CD4-positive, alpha-beta T cell treated with Interleukin-17A for 1 hour (primary cell): ENCODE measurements around the gene TRABD2B.

Source experiments
- DNase-seq: peaks from one replicate; pipeline ENCODE4 v3.0.0-alpha.2; 2020

The TRABD2B gene

DNA sequence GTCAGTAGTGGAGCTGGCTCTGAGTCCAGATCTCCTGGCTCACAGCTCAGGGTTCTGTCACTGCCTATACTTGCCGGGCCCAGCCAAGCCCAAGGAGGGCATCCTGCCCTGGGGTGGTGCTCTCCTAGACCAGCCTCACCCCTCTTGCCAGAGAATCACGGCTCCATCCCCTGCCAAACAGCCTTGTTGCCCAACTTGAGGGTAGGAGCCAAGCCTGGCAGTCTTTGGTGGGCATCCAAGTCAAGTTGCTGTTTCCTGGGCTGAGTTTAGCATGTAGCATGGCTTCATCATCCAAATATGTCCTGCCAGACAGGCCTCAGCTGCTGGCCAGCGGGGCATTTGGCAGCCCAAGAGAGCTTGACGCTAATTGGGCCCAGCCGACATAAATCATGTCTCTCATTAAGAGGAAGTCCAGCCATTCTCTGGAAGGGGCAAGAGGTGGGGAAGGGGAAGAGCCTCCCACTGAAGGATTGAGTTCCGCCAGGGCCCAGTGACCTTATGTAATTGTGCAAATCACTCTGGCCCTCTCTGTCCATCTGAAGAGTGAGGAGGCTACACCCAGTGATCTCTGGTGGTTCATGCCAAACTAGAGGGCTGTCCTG is 22.6 kb upstream of the TRABD2B start:
- no peak for DNase-seq

- DNase-seq: no peak
These were observed 21.6 kb upstream of the TRABD2B start for GRCh38 chr1:48018799-48019198.

- no peak for DNase-seq
These were observed 20.5 kb upstream of the TRABD2B start for GRCh38 chr1:48017716-48018115.

- DNase-seq: no peak
These were observed 19.3 kb upstream of the TRABD2B start for GRCh38 chr1:48016515-48016914.

GRCh38 chr1:48013270-48013669 is 16.1 kb upstream of the TRABD2B start:
- no peak for DNase-seq

GRCh38 chr1:48007047-48007446 is 9.9 kb upstream of the TRABD2B start:
- no peak for DNase-seq

GRCh38 chr1:48006264-48006663 is 9.1 kb upstream of the TRABD2B start:
- DNase-seq: no peak

- DNase-seq: no peak
These were observed 8.3 kb upstream of the TRABD2B start for GRCh38 chr1:48005253-48006117.

DNA sequence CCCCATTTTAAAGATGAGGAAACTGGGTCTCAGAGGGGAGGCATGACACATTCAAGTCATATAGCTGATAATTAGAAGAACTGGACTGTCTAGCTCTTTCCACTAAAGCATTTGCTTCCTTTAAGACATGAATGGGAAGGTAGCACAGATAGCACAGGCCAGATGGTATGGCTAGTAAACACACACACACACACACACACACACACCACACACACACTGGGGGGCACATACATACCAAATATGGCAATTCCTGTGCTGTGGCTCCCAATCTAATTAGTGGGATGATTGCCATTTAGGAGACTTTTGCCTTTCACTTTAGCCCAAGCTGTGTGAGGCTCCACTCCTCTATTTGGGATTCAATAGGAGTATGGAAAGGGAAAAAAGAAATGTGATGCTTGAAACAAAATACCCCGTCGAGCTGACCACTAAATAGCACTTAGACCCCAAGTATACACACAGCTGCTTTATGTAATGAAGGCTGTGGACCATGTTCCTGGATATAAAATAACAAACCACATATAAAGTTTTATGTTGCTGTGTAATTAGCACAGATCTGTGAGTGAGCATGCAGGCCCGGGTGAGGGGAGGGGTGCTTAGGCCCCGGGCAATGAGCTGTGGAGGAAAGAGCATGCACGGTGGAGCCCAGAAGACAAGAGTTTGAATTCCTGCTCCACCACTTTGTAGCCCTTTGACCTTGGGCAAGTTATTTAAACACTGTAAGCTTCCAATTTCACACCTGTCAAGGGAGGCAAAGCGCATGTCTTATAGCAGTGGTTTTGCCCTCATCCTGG is 6.8 kb upstream of the TRABD2B start:
- no peak for DNase-seq

GRCh38 chr1:48002142-48002541 is 5.0 kb upstream of the TRABD2B start:
- no peak for DNase-seq

- no peak for DNase-seq
These were observed 4.5 kb upstream of the TRABD2B start for GRCh38 chr1:48001696-48002095.

DNA sequence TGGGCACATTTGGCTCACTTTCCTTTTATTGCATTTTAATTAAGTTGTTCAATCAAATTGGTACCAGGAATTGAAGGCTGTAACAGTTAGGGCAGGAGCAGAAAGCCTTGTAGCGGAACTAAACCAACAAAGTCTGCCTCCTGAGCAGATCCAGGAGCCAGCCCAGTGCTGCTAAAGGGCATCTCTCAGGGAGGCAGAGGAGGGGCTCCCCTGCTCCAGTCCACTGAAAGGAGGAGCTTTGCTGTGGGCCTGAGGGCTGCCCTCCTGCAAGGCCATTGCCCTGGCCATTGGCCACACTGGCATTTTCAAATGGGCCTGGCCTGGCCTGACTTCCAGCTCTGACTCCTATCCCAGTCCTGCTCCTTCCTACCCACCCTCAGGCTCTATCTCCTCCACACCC is 3.7 kb upstream of the TRABD2B start:
- no peak for DNase-seq

GRCh38 chr1:47999097-47999496 is 1.9 kb upstream of the TRABD2B start:
- no peak for DNase-seq

DNA sequence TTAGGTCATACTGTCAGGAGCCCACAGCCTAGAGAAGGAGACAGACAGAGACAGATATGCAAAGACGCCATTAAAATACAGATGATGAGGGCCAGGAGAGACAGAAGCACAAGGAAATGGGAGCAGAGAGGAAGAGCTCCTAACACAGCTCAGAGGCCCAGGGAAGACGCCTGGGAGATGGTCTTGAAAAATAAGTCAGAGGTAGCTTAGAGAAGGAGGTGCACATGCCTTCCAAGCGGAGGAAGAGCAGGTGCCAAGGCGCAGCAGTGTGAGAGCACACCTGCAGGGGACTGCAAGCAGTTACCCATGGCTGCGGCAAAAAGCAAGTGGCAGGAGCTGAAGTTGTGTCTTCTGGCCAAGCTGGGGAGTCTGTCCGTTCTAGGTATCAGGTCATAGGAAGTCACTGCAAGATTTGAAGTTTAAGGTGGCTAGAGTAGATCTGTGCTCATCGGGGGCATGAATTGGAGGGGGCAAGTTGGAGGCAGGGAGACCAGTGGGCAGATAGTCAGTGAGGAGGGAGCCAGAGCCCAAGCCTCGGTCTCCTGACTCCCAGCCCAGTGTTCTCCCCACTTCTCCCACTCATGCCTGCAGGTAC is 1.3 kb upstream of the TRABD2B start:
- DNase-seq: no peak

DNA sequence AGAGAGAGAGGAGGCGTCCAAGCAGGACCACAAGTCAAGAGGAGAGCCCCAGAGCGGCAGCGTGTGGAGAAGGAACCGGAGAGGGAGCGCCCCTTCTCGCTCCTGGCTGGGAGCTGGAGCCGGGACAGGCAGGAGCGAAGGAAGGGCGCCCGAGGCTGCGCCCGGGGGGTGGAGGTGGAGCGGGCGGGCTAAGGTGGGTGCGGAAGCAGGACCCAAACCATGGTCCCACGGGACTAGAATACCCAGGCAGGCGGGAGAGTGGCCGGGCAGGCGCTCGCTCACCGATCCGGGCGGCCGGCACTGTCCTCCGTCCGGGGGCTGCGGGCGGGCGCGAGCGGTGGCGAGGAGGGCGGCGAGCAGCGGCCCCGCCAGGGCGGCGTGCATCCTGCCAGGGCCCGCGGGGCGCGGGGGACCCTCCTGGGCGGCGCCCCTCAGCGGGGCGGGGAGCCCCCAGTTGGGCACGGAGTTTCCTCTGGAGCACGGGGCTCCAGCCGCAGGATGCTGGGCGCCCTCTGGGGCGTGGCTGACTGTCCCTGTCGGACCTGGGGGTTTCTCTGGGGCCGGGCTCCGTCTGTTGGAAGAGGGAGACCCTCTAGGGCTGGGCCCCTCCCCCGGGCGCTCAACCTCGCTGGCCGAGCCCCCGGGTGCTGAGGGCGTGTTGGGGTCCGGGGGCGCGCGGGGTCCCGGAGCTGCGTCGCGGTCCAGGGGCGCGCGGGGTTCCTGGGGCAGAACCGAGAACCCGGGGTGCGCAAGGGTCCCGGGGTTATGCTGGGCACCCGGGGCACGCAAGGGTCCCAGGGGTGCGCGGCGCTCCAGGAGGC is 569 bp downstream of the TRABD2B start:
- no peak for DNase-seq

- DNase-seq: no peak
These were observed 1.2 kb downstream of the TRABD2B start for GRCh38 chr1:47996060-47996405.

GRCh38 chr1:47995306-47996050 is 1.7 kb downstream of the TRABD2B start:
- no peak for DNase-seq

DNA sequence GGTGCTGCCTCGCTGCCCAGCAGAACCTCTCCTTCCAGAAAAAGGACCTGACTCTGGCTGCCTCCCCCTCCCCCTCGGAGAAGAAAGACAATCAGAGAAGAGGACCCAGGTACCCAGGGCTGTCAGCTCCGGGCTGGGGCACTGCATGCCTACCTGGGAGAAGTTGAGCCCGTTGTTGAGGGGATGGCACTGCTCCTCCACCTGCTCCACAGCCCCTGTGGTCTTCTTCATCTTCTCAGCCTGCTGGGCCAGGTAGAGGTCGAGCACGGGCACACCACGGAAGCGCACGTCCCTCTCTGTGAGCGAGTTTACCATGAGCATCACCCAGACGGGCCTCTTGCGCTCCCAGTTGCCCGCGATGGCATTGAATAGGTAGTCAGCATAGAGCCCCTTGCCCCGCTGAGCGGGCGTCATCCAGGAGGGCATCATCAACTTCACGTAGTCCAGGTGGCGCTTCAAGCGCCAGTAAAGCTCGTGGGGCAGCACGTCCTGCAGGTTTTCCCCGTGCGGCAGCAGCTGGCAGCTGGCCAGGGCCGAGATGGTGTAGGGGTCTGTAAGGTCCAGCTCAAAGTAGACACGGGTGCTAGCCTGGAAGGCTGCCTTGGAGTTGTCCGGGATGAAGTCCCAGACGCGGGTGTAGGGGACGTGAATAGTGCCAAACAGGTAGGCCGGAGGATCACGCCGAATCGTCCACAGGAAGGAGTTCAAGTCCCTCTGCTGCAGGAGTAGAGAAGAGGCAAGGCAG is 3.1 kb downstream of the TRABD2B start:
- DNase-seq: no peak

DNA sequence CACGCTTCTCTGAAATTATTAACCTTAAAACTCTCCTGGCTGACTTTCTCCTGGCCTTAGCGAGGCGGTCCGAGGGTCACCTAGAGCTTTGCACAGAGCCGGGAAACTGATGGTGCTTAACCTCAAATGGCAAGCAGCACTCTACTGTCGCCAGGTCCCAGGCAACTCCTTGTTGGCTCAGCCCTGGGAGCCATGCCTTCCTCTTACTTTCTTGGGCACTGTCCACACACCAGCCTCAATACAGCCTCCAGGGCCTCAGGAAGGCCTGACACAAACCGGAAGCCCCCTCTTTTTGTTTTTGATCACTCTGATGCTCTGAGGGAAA is 3.8 kb downstream of the TRABD2B start:
- DNase-seq: no peak

DNA sequence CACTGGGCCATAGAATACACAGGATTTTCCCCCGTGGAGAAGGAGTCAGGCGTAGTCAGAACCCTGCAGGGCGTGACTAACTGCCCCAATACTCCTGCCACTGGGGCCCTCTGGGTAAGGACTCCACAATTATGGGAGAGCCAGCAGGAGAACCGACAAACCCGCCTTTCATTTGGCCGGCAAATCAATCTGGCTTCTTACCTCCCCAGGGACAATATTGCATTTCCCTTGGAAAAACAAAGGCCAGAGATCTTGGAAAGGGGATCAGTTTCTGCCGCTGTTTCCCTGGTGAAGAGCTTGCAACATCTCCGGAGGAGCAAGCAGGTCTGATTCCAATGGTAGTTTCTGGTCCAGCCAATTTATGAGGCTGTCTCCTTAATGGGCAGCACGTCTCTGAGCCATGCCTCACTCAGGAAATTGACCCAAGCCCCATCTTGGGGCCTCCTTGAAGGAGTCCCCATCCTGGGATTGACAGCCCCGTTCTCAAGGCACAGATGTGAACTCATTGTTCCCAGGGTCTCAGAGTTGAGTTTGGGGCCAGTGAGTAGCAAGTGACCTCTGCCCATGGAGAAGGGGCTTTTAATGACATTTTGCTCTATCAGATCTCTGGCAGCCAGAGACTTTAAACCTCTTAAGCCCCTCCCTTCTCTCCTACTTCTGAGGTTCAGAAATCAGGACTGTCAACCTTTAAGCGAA is 4.3 kb downstream of the TRABD2B start:
- DNase-seq: no peak

- DNase-seq: no peak
These were observed 5.5 kb downstream of the TRABD2B start for GRCh38 chr1:47991673-47992072.
